VCaP (cell line): Measurements from ENCODE around the gene DOCK8.

ENCODE experiments used
- H3K27ac ChIP-seq: fragments of 450-650 bp; 2 replicates; pipeline ENCODE4 v1.5.1; 2017
- TF ChIP-seq, protein P1 (sequence below): fragments of 450-650 bp; conservative IDR thresholded peaks from 2 replicates; pipeline ENCODE4 v1.5.1; 2017; ENCODE audit warnings: mild to moderate bottlenecking, moderate library complexity

The DOCK8 gene

DNA sequence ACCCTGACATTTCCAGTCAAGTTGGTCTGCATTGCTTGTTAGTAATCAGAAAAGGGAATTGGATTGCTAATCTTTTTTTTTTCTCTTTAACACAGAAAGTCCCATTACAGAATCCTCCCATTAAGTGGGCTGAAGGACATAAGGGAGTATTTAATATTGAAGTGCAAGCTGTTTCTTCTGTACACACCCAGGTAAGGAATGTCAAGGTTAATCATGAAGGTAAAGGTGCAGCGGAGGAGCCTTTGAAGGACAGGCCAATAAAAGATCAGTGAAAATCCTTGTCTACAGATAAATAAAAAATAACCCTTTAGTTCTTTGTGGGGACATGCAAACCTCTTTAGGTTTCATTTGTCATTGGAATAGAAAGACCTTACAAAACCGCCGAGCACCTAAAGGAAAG is 161.4 kb downstream of the DOCK8 start:
- TF ChIP-seq, protein P1, sequence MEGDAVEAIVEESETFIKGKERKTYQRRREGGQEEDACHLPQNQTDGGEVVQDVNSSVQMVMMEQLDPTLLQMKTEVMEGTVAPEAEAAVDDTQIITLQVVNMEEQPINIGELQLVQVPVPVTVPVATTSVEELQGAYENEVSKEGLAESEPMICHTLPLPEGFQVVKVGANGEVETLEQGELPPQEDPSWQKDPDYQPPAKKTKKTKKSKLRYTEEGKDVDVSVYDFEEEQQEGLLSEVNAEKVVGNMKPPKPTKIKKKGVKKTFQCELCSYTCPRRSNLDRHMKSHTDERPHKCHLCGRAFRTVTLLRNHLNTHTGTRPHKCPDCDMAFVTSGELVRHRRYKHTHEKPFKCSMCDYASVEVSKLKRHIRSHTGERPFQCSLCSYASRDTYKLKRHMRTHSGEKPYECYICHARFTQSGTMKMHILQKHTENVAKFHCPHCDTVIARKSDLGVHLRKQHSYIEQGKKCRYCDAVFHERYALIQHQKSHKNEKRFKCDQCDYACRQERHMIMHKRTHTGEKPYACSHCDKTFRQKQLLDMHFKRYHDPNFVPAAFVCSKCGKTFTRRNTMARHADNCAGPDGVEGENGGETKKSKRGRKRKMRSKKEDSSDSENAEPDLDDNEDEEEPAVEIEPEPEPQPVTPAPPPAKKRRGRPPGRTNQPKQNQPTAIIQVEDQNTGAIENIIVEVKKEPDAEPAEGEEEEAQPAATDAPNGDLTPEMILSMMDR = no peak
- H3K27ac ChIP-seq = no peak overlapping the region

DNA sequence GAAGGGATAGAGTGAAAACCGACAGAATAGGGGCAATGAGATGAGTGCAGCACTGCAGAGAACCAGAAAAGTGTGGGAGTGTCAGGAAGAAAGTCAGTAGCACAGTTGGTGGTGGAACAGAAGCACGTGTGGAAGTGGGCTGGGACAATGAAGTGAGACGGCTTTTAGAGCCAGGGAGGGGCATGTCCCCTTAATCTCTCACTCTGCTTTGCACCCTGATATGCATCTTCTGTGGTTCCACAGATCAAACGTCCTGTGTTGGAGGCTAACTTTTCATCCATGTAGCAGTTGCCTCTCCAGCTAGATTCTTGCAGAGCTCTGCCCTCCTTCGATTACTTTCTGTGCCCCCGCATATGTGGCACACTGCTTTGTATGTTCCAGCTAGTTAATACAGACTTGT is 163.6 kb downstream of the DOCK8 start:
- no peak overlapping the region for H3K27ac ChIP-seq
- TF ChIP-seq, protein P1 = no peak

DNA sequence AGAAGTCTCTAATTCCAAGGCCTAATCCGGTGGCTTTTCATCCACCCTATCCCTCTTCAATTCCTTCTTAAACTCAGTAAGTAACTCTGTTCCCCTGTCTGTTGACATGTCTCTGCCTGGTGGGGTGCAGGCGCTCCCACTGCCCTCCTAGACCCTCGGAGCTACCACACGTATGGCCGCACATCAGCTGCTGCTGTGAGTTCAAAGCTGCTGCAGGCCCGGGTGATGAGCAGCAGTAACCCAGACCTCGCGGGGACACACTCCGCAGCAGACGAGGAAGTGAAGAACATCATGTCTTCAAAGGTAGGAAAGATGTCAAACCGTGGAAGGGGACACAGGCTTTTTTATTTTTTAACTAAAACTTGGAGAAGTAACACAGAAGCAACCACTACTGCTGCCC is 167.7 kb downstream of the DOCK8 start:
- TF ChIP-seq, protein P1 = no peak
- no peak overlapping the region for H3K27ac ChIP-seq

DNA sequence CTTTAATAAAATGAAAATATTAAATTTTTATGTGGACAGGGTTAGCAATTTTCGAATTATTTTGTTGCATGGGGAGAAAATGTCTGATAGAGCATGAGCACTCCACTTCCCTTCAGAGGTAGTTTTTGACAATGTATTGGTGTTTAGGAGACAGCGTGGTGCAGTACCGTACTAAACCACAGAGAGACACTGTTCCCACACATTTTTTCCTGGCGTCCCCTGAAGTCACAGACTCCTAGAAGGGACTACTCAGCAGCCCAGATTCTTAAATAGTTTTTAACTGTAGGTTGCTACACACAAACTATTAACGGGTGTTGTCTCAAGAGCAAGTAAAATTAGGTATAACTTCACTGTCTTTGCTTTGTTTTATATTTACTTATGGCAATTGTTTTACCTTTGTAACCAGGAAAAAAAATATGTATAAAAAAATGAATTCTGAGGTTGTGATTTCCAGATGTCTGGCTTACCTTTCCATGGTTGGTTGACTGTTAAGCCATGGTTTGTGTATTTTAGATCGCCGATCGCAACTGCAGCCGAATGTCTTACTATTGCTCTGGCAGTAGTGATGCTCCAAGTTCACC is 171.2 kb downstream of the DOCK8 start:
- TF ChIP-seq, protein P1 = peak; percentile 97
- no peak overlapping the region for H3K27ac ChIP-seq

DNA sequence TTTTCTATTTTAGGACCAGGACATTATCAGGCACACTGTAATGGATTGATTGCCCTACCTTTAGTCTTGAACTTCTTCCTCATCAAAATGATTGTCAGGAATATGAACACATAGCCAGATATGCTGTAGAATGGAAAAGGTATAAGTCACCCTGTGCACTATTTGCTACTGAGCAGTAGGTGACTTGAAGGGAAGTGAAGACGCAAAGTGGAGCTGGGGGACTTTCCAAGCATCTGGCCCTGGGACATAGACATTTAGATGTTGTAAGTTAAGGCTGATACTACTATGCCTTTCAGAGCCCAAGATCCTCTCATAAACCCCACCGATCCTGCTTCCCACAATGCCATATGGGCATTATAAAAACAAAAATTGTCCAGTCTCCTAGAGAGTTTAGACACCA is 174.5 kb downstream of the DOCK8 start:
- H3K27ac ChIP-seq = no peak overlapping the region
- TF ChIP-seq, protein P1 = no peak

DNA sequence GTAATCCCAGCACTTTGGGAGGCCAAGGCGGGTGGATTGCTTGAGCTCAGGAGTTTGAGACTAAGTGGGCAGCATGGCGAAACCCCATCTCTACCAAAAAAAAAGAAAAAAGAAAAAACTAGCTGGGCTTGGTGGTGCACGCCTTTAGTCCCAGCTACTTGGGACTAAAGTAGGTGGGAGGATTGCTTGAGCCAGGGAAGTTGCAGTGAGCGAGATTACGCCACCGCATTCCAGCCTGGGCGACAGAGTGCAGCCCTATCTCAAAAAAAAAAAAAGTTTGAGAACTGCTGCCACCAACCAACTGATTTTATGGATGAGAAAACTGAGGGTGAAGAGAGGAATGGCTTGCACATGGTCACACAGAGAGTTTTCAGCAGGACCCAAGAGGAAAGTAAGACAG is 175.1 kb downstream of the DOCK8 start:
- H3K27ac ChIP-seq = no peak overlapping the region
- TF ChIP-seq, protein P1 = no peak

DNA sequence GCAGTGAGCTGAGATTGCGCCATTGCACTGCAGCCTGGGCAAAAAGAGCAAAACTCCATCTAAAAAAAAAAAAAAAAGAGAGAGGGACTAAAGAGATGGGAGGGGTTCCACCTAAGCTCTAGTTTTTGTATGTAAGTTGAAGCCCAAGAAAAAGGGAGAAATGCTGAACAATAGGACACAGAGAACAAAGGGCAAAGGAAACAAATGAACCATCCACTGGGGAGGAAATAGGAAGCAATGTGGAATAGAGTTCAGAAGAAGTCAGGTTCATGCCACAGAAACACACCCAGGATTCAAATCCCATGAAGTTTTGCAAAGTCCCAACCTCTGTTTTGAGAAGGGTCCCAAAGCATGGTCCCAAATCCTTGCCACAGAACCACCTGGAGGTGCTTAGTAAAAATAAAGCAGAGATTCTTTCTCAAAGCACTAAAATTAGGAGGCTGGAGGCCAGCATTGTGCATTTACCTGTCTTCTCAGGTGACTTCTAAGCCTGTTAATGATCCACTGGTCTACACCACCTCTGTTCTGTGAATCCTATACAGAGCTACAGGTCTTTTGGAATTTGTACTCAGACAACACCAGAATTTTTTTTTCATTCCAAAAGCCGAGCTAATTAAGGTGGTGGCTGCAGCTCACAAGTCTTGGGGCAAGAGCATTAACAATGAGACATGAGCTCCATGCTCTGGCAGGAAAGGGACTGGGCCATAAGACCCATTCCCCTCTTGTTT is 177.6 kb downstream of the DOCK8 start:
- TF ChIP-seq, protein P1 = no peak
- no peak overlapping the region for H3K27ac ChIP-seq
